ENCODE data around the gene INTS3. TPM values are rescaled to one million over a fixed set of nuclear protein-coding genes. Genes with fewer than 3 reads are reported as not detected.
A peak's percentile ranks its signal among the peaks of the same experiment; 100 is the strongest.

Gene INTS3
- total RNA-seq, 6 donors from 2014 or later, result 58.2 to 159 (median 63.1) TPM

GRCh38 chr1:153791648-153792253, 63.9 kb downstream of the INTS3 start:
- peaks cover 15 to 25% (median 21%) of the 10 kb centered on the region in 4 donors for H3K4me1 ChIP-seq
- H3K27me3 ChIP-seq, result no peaks in the 10 kb centered on the region
- ATAC-seq (ENCODE audit: low FRiP score in 2 of 2) (no peak), DNase-seq (peak in 1 of 2 donors; percentile 48)
- 77 to 86% methylated on average over 16 of the region's 16 CpGs for WGBS, 2 donors
- no peak for TF ChIP-seq POLR2AphosphoS5 (IDR thresholded peaks at IDR 0.05)
- no peak for TF ChIP-seq POLR2A (IDR thresholded peaks at IDR 0.05)
- TF ChIP-seq CTCF (IDR thresholded peaks at IDR 0.05), result no peak
- no peak for TF ChIP-seq EP300 (IDR thresholded peaks at IDR 0.05)
- H3K9me3 ChIP-seq, result no peaks in the 10 kb centered on the region
- no peak overlapping the region for H3K4me3 ChIP-seq
- peak overlapping the region; percentile 78 to 85 (median 82) for H3K27ac ChIP-seq
- no peaks in the 10 kb centered on the region for H3K36me3 ChIP-seq

DNA sequence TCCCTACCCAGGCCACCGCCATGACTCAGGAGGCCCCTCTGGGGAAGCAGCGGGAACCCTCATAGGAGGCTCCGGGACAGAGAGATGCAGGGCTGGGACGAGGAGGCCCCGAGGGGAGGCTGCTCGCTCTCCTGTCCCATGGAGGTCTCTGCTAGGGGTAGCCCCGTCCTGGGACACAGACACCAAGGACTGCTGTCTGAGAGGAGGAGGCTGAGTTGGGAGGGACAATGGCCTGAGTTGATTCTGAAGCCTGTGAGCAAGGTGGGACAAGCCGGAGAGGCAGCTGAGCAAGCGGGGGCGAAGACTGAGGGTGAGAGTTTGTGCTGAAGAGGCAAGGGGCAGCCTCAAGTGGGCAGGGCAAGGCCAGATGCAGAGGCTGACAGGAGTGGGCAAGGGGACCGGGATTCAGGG, 64.8 kb downstream of the INTS3 start:
- ATAC-seq (ENCODE audit: low FRiP score in 2 of 2), result no peak
- 92 to 95% methylated on average over 11 of the region's 11 CpGs for WGBS, 2 donors
- H3K27ac ChIP-seq, result no peak overlapping the region
- peaks cover 18 to 30% (median 25%) of the 10 kb centered on the region in 4 donors for H3K4me1 ChIP-seq
- TF ChIP-seq POLR2AphosphoS5 (IDR thresholded peaks at IDR 0.05) (no peak), POLR2A (IDR thresholded peaks at IDR 0.05) (no peak), EP300 (IDR thresholded peaks at IDR 0.05) (no peak), CTCF (IDR thresholded peaks at IDR 0.05) (no peak)
- H3K36me3 ChIP-seq, result no peaks in the 10 kb centered on the region
- no peaks in the 10 kb centered on the region for H3K27me3 ChIP-seq
- no peak overlapping the region for H3K4me3 ChIP-seq
- no peaks in the 10 kb centered on the region for H3K9me3 ChIP-seq
- DNase-seq, result no peak

GRCh38 chr1:153793261-153793972, 65.6 kb downstream of the INTS3 start:
- WGBS, 2 donors, result 76 to 78% methylated on average over 7 of the region's 9 CpGs
- DNase-seq, result no peak
- ATAC-seq (ENCODE audit: low FRiP score in 2 of 2), result no peak

DNA sequence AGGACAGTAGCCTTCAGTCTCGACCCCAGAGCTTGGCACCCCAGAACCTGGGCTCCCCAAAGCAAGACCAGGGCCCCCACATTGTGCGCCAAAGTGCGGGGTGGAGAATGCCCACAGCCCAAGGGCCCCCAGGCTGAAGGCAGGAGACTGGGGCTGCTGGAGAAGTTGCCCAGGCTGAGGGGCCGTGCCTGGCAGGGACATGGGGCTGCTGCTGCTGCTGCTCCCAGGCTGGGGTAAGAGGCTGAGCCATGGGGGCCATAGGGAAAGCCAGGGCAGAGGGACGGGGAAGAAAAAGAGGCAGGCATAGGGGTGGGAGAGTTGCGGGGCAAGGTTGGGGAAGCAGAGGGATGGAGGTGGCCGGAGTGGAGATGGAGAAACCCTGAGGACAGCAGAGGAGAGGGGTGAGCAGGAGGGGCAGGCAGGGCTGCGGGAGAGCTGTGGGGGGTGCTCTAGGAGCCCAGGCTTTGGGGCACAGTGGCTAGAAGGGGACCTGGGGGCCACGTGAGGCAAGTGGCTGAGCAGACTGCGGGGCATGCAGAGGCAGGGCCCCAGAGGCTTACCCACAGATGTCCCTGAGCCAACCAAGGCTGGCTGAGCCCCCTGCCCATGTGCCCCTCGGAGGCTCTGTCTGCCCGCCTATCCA, 66.2 kb downstream of the INTS3 start:
- ATAC-seq (ENCODE audit: low FRiP score in 2 of 2), result no peak

More at GRCh38 chr1:153793261-153793972, 65.6 kb downstream of the INTS3 start:
- no peak for TF ChIP-seq POLR2AphosphoS5 (IDR thresholded peaks at IDR 0.05)
- TF ChIP-seq CTCF (IDR thresholded peaks at IDR 0.05), result no peak
- TF ChIP-seq EP300 (IDR thresholded peaks at IDR 0.05), result no peak
- no peak for TF ChIP-seq POLR2A (IDR thresholded peaks at IDR 0.05)
- H3K9me3 ChIP-seq, result no peaks in the 10 kb centered on the region
- H3K4me3 ChIP-seq, result no peak overlapping the region
- H3K27me3 ChIP-seq, result no peaks in the 10 kb centered on the region
- H3K4me1 ChIP-seq, result peaks cover 18 to 30% (median 25%) of the 10 kb centered on the region in 4 donors
- no peaks in the 10 kb centered on the region for H3K36me3 ChIP-seq
- no peak overlapping the region for H3K27ac ChIP-seq

More for the DNA sequence above, 66.2 kb downstream of the INTS3 start:
- no peaks in the 10 kb centered on the region for H3K36me3 ChIP-seq
- H3K9me3 ChIP-seq, result no peaks in the 10 kb centered on the region
- no peak overlapping the region for H3K27ac ChIP-seq
- WGBS, 2 donors, result 88 to 89% methylated on average over 10 to 12 of the region's 12 CpGs
- TF ChIP-seq EP300 (IDR thresholded peaks at IDR 0.05) (no peak), POLR2A (IDR thresholded peaks at IDR 0.05) (no peak), POLR2AphosphoS5 (IDR thresholded peaks at IDR 0.05) (no peak), CTCF (IDR thresholded peaks at IDR 0.05) (no peak)
- peaks cover 18 to 30% (median 25%) of the 10 kb centered on the region in 4 donors for H3K4me1 ChIP-seq
- no peak overlapping the region for H3K4me3 ChIP-seq
- no peaks in the 10 kb centered on the region for H3K27me3 ChIP-seq
- no peak for DNase-seq

Data from upper lobe of left lung (tissue), 6 donors.